PC-9 (cell line): ENCODE results near the gene ODF2.

ENCODE experiments used
- CTCF ChIP-seq: fragments of 200-600 bp; sonication (generic); conservative IDR thresholded peaks from 2 replicates; pipeline ENCODE4 v1.6.1; 2017; ENCODE audit warnings: mixed run types, antibody characterized with exemption, mild to moderate bottlenecking, moderate library complexity
- EZH2 ChIP-seq: fragments of 200-600 bp; sonication (generic); IDR thresholded peaks from 2 replicates; pipeline ENCODE4 v1.8.0; 2017; ENCODE audit warnings: antibody characterized with exemption, low read depth

- TF ChIP-seq CTCF, result no peak
- TF ChIP-seq EZH2, result no peak
Observed at GRCh38 chr9:128439273-128439672, 16.5 kb upstream of the ODF2 start.
